HepG2 (cell line): ENCODE data around the gene SDR39U1. TPM values are rescaled to one million over a fixed set of nuclear protein-coding genes. Genes with fewer than 3 reads are reported as not detected.
"Not testable (repeated sequence)": the region's sequence is repeated elsewhere in the genome, so short reads cannot be mapped to it uniquely, and the experiment has no call there.

Source experiments
- ATAC-seq: fragments of 200-7000 bp; cut with Tn5 transposase; 3 replicates; pipeline ENCODE4 v1.9.1; 2020; ENCODE audit warnings: mild to moderate bottlenecking, moderate library complexity
- BruUV-seq: library from RNA; stranded (reverse); fragments of 400-500 nt; replicated peaks from 2 replicates; lab custom pipeline; 2021; lab: Mats Ljungman, UMichigan
- CTCF ChIA-PET: fragments of 300-600 bp; formaldehyde crosslinking; extraction: SDS; loops from one replicate; lab custom pipeline; 2021; ENCODE audit warnings: low total read pairs, inconsistent platforms, low intra/inter-chr PET ratio; lab: Yijun Ruan, JAX
- POLR2A ChIA-PET: fragments of 350-600 bp; sonication (Branson Sonifier 250); formaldehyde crosslinking; loops from one replicate; lab custom pipeline; 2020; ENCODE audit warnings: antibody characterized with exemption, inconsistent platforms; lab: Yijun Ruan, JAX
- DNase-seq: peaks from one replicate; pipeline ENCODE4 v3.0.0-alpha.2; 2015; ENCODE audit warnings: low spot score
- FAIRE-seq: peaks from 3 replicates; lab custom pipeline; 2011; peaks lifted over from hg19 to GRCh38; lab: Jason Lieb, UNC
- H2AFZ ChIP-seq: one replicate; pipeline ENCODE4 v1.6.1; 2011; ENCODE audit warnings: low read length, inconsistent platforms
- H3K27ac ChIP-seq: fragments of 300-600 bp; 3 replicates; pipeline ENCODE4 v1.8.0; 2011; ENCODE audit warnings: mixed run types, mild to moderate bottlenecking, mixed read lengths, low read length, inconsistent platforms; ENCODE audit not compliant: insufficient read depth; ENCODE audit errors: extremely low read length
- H3K27me3 ChIP-seq, 2 experiments: fragments of 200-600 bp in 1 of 2; 2 replicates in 1 of 2; 3 replicates in 1 of 2; pipeline versions ENCODE4 v1.6.0 to v1.8.0; 2011; ENCODE audit warnings: low read length in 2 of 2, mild to moderate bottlenecking in 2 of 2, moderate library complexity in 2 of 2, inconsistent platforms in 1 of 2; ENCODE audit not compliant: insufficient read depth in 2 of 2, control insufficient read depth in 1 of 2
- H3K36me3 ChIP-seq, 2 experiments: fragments of 200-600 bp in 1 of 2; replicated peaks in 1 of 2; 2 replicates in 1 of 2; 3 replicates in 1 of 2; pipeline versions ENCODE4 v1.5.1 to v1.8.0; 2011; ENCODE audit warnings: low read length in 2 of 2, inconsistent platforms in 1 of 2; ENCODE audit not compliant: insufficient read depth in 2 of 2, control insufficient read depth in 1 of 2
- H3K4me1 ChIP-seq: 2 replicates; pipeline ENCODE4 v1.5.1; 2012; ENCODE audit warnings: low read length, inconsistent platforms; ENCODE audit not compliant: insufficient read depth
- H3K4me2 ChIP-seq: 2 replicates; pipeline ENCODE4 v1.6.0; 2011; ENCODE audit warnings: low read depth, low read length, inconsistent platforms
- H3K4me3 ChIP-seq, 3 experiments: fragments of 200-600 bp in 1 of 3; sonication (generic), shearing (Covaris generic) in 1 of 3; replicated peaks in 1 of 3; 2 replicates each; pipeline ENCODE4 v1.5.1; 2011 to 2016; ENCODE audit warnings: low read length in 3 of 3, inconsistent platforms in 2 of 3, low read depth in 2 of 3, mild to moderate bottlenecking in 2 of 3, control low read depth in 1 of 3, mixed read lengths in 1 of 3; ENCODE audit not compliant: insufficient read depth in 1 of 3
- H3K79me2 ChIP-seq: one replicate; pipeline ENCODE4 v1.6.1; 2011; ENCODE audit warnings: low read length, inconsistent platforms; ENCODE audit not compliant: insufficient read depth
- H3K9ac ChIP-seq: 2 replicates; pipeline ENCODE4 v1.6.0; 2011; ENCODE audit warnings: mild to moderate bottlenecking, low read depth, low read length, inconsistent platforms; ENCODE audit not compliant: insufficient read depth
- H3K9me3 ChIP-seq: 2 replicates; pipeline ENCODE4 v1.5.1; 2012; ENCODE audit warnings: mild to moderate bottlenecking, low read length
- H4K20me1 ChIP-seq: 2 replicates; pipeline ENCODE4 v1.6.0; 2011; ENCODE audit warnings: inconsistent platforms, mild to moderate bottlenecking, low read length, moderate library complexity; ENCODE audit not compliant: insufficient read depth
- ARNT ChIP-seq: fragments of 450-650 bp; IDR thresholded peaks from 2 replicates; pipeline ENCODE4 v1.6.1; 2017
- FOXA1 ChIP-seq, 2 experiments: fragments of 450-650 bp in 1 of 2; sonication (generic) in 1 of 2; formaldehyde crosslinking in 1 of 2; IDR thresholded peaks; 2 replicates each; pipeline versions ENCODE4 v1.4.0 to v1.6.1; 2016 to 2020; ENCODE audit warnings: missing genetic modification reagents in 1 of 2
- MNT ChIP-seq: fragments of 450-650 bp; IDR thresholded peaks from 2 replicates; pipeline ENCODE4 v1.6.1; 2016
- NONO ChIP-seq, 2 experiments: fragments of 450-650 bp in 1 of 2; sonication (generic) in 1 of 2; formaldehyde crosslinking in 1 of 2; IDR thresholded peaks in 1 of 2; conservative IDR thresholded peaks in 1 of 2; 2 replicates each; pipeline versions ENCODE4 v1.6.1 to v1.8.0; 2017 to 2022; ENCODE audit warnings: mild to moderate bottlenecking in 1 of 2, missing genetic modification reagents in 1 of 2, moderate library complexity in 1 of 2
- SOX6 ChIP-seq, 2 experiments: fragments of 450-650 bp in 1 of 2; sonication (generic) in 1 of 2; formaldehyde crosslinking in 1 of 2; IDR thresholded peaks; 2 replicates each; pipeline versions ENCODE4 v1.4.0 to v1.6.1; 2017 to 2020; ENCODE audit warnings: antibody characterized with exemption in 1 of 2, mild to moderate bottlenecking in 1 of 2, missing genetic modification reagents in 1 of 2
- ZNF282 ChIP-seq: fragments of 450-650 bp; IDR thresholded peaks from 2 replicates; pipeline ENCODE4 v1.6.1; 2018; ENCODE audit not compliant: partially characterized antibody
- WGBS: methylation state at CpG from one replicate; pipeline ENCODE4 v1.1.6; 2017; ENCODE audit warnings: low lambda C conversion rate; 5-methylcytosine and 5-hydroxymethylcytosine counted together
- in situ Hi-C: cut with HindIII; loops from 2 replicates; pipeline ENCODE4 v1.10.0; 2017; ENCODE audit warnings: low pct_unique_long_range_greater_than_20kb; ENCODE audit not compliant: extremely low pct_ligation_motif_present
- intact Hi-C: fragments of 100-400 bp; cut with micrococcal nuclease; formaldehyde crosslinking; loops from one replicate; pipeline ENCODE4 v1.10.0; 2022; ENCODE audit not compliant: unreplicated experiment
- polyA plus RNA-seq, 8 experiments: library from polyadenylated mRNA; depleted of rRNA in 3 of 8; stranded (reverse) in 7 of 8; unstranded in 1 of 8; fragments of >200 nt; fragmentation: Illumina TruSeq in 4 of 8; extraction: Trizol in 4 of 8; gene quantifications; 2 replicates each; pipeline versions ENCODE4 v1.2.1 to v1.2.3, GENCODE V29; 2011 to 2016; ENCODE audit warnings: low read depth in 4 of 8, missing spikeins in 1 of 8, mixed read lengths in 1 of 8; ENCODE audit not compliant: insufficient read depth in 1 of 8
- total RNA-seq, 5 experiments: library from RNA; depleted of rRNA; stranded (reverse); fragments of >200 nt; fragmentation: Illumina TruSeq; extraction: Trizol; gene quantifications; 2 replicates each; pipeline ENCODE4 v1.2.3, GENCODE V29; 2016; ENCODE audit warnings: low read depth in 1 of 5

The SDR39U1 gene
- total and polyA plus RNA-seq, 2 of the 13 experiments (the other 11 are each of a cell fraction or from before 2014, with no cell fraction given) = 34.4 to 129 TPM

- peaks cover 13% of the 10 kb centered on the region for H3K9me3 ChIP-seq
- H3K27ac ChIP-seq; H3K36me3 ChIP-seq; CTCF ChIA-PET; BruUV-seq; H3K4me3 ChIP-seq; H3K4me1 ChIP-seq; intact Hi-C loops; FAIRE-seq; POLR2A ChIA-PET; H4K20me1 ChIP-seq; DNase-seq; H2AFZ ChIP-seq; H3K4me2 ChIP-seq; H3K27me3 ChIP-seq; H3K79me2 ChIP-seq; ATAC-seq; in situ Hi-C loops; H3K9ac ChIP-seq; TF ChIP-seq FOXA1 (CRISPR knock-in tag; IDR thresholded peaks at IDR 0.05); NONO (CRISPR knock-in tag; conservative IDR thresholded peaks at IDR 0.05); SOX6 (CRISPR knock-in tag; IDR thresholded peaks at IDR 0.05): not testable (repeated sequence)
- TF ChIP-seq ARNT (0 out of 2 replicates have a peak, but pooled peaks have one; percentile 41), FOXA1 (IDR thresholded peaks at IDR 0.05) (0 out of 2 replicates have a peak, but pooled peaks have one; percentile 24), ZNF282 (peak; percentile 72), NONO (IDR thresholded peaks at IDR 0.05) (peak; percentile 63; the same call in 1 of the 2 replicates), MNT (0 out of 2 replicates have a peak, but pooled peaks have one; percentile 22), SOX6 (IDR thresholded peaks at IDR 0.05) (0 out of 2 replicates have a peak, but pooled peaks have one; percentile 39)
- WGBS = 85% methylated on average over 2 of the region's 2 CpGs
Measured at GRCh38 chr14:24450828-24451227, 8.3 kb upstream of the SDR39U1 start.
